ENCODE measurements around the gene DLX1. TPM values are rescaled to one million over a fixed set of nuclear protein-coding genes. Genes with fewer than 3 reads are reported as not detected.

Gene DLX1
- total and polyA plus RNA-seq, 9 of the 15 experiments (the other 6 are each of a cell fraction or from before 2014, with no cell fraction given): 1.9 to 26.2 (median 9.6) TPM

GRCh38 chr2:172087780-172088244 is 2.5 kb downstream of the DLX1 start:
- no peaks in the 10 kb centered on the region for H3K9me3 ChIP-seq (replicated peaks; ENCODE audit: control insufficient read depth, insufficient read depth, low read depth, low read length)
- no peak for DNase-seq (ENCODE audit: extremely low read depth in 1 of 4, low spot score in 3 of 4)
- in situ Hi-C loops (cut with MboI) (no loop called here), intact Hi-C loops (cut with micrococcal nuclease) (no loop called here)
- H3K4me3 ChIP-seq: no peak overlapping the region
- BruUV-seq (replicated peaks): no TSS peak
- H3K9me1 ChIP-seq (ENCODE audit: control insufficient read depth, insufficient read depth, low read length): no peaks in the 10 kb centered on the region
- H3K27me3 ChIP-seq (ENCODE audit: control insufficient read depth in 2 of 2, insufficient read depth in 2 of 2, low read length in 2 of 2): no peaks in the 10 kb centered on the region
- peaks cover 8% of the 10 kb centered on the region; the same call in 2 of the 3 replicates for H3K79me2 ChIP-seq (ENCODE audit: control insufficient read depth, insufficient read depth, low read length)
- H3K27ac ChIP-seq (ENCODE audit: extremely low read depth, low read depth, low read length): no peak overlapping the region
- no peak overlapping the region for H3K4me2 ChIP-seq (ENCODE audit: insufficient read depth, low read length)
- no peak overlapping the region for H3K9ac ChIP-seq (ENCODE audit: insufficient read depth in 1 of 2, low read depth in 2 of 2, low read length in 2 of 2)
- H3K36me3 ChIP-seq (ENCODE audit: control insufficient read depth, insufficient read depth, low read length): peaks cover 20% of the 10 kb centered on the region; the same call in 1 of the 3 replicates
- ATAC-seq: no peak
- H2AFZ ChIP-seq (ENCODE audit: low read depth, low read length): no peak overlapping the region
- no peaks in the 10 kb centered on the region for H4K20me1 ChIP-seq (replicated peaks; ENCODE audit: control insufficient read depth, insufficient read depth, low read length)
- POLR2A ChIA-PET: interaction anchor here (0.7 to 1.1 kb wide), 4 partner anchors 18 to 1911 kb away, joined by 3 to 4 read pairs (median 3); no protein-coding TSS in a partner anchor
- 97% methylated on average over 23 of the region's 23 CpGs for WGBS (ENCODE audit: insufficient coverage, low coverage, missing lambda C conversion rate)
- no peak for FAIRE-seq
- CTCF ChIA-PET (ENCODE audit: low intra/inter-chr PET ratio): no interaction called here
- peaks cover 7 to 37% of the 10 kb centered on the region in 2 experiments; a peak in 4 of 5 replicates for H3K4me1 ChIP-seq (replicated peaks in 1 of 2; ENCODE audit: control insufficient read depth in 2 of 2, insufficient read depth in 2 of 2, low read length in 2 of 2)
- TF ChIP-seq L3MBTL2 (IDR thresholded peaks at IDR 0.05): no peak

GRCh38 chr2:172088245-172089004 is 3.1 kb downstream of the DLX1 start:
- DNase-seq (ENCODE audit: extremely low read depth in 1 of 4, low spot score in 3 of 4): no peak

More at GRCh38 chr2:172088245-172089004, 3.1 kb downstream of the DLX1 start:
- no peak overlapping the region for H3K27ac ChIP-seq (ENCODE audit: extremely low read depth, low read depth, low read length)
- ChIA-PET CTCF (ENCODE audit: low intra/inter-chr PET ratio) (no interaction called here), POLR2A (interaction anchor here (0.6 to 1.7 kb wide), 7 partner anchors 12 to 1912 kb away, joined by 3 to 4 read pairs (median 3); no protein-coding TSS in a partner anchor)
- H3K9me1 ChIP-seq (ENCODE audit: control insufficient read depth, insufficient read depth, low read length): no peaks in the 10 kb centered on the region
- H4K20me1 ChIP-seq (replicated peaks; ENCODE audit: control insufficient read depth, insufficient read depth, low read length): no peaks in the 10 kb centered on the region
- H3K79me2 ChIP-seq (ENCODE audit: control insufficient read depth, insufficient read depth, low read length): peaks cover 8% of the 10 kb centered on the region; the same call in 2 of the 3 replicates
- no peaks in the 10 kb centered on the region for H3K27me3 ChIP-seq (ENCODE audit: control insufficient read depth in 2 of 2, insufficient read depth in 2 of 2, low read length in 2 of 2)
- H3K9me3 ChIP-seq (replicated peaks; ENCODE audit: control insufficient read depth, insufficient read depth, low read depth, low read length): no peaks in the 10 kb centered on the region
- no peak for TF ChIP-seq ZNF232 (CRISPR knock-in tag; IDR thresholded peaks at IDR 0.05)
- peak; percentile 6; the same call in 1 of the 2 replicates for TF ChIP-seq MAFF (IDR thresholded peaks at IDR 0.05; ENCODE audit: low read length)
- no peak for TF ChIP-seq BRD9 (IDR thresholded peaks at IDR 0.05; ENCODE audit: low read depth, partially characterized antibody)
- peak; percentile 69 for TF ChIP-seq ZNF316 (IDR thresholded peaks at IDR 0.05)
- 0 out of 2 replicates have a peak, but pooled peaks have one; percentile 14 for TF ChIP-seq ZBTB33 (CRISPR knock-in tag; IDR thresholded peaks at IDR 0.05)
- TF ChIP-seq PRPF4 (IDR thresholded peaks at IDR 0.05; ENCODE audit: insufficient read depth, low read depth, low read length, poor library complexity, severe bottlenecking): no peak
- no peak for TF ChIP-seq KLF16 (IDR thresholded peaks at IDR 0.05)
- TF ChIP-seq MAFK (IDR thresholded peaks at IDR 0.05; ENCODE audit: low read length): peak; percentile 25; the same call in 1 of the 2 replicates
- TF ChIP-seq DMBX1 (CRISPR knock-in tag; IDR thresholded peaks at IDR 0.05; ENCODE audit: borderline replicate concordance): no peak
- no peak for TF ChIP-seq NCOA4 (IDR thresholded peaks at IDR 0.05; ENCODE audit: partially characterized antibody)
- no peak for TF ChIP-seq ILK (tag; IDR thresholded peaks at IDR 0.05; ENCODE audit: borderline replicate concordance, low read depth)
- TF ChIP-seq C11orf30 (IDR thresholded peaks at IDR 0.05; ENCODE audit: low read depth): peak; percentile 48
- TF ChIP-seq ZNF586 (CRISPR knock-in tag; conservative IDR thresholded peaks at IDR 0.05): no peak
- in situ Hi-C loops (cut with MboI): no loop called here
- BruUV-seq (replicated peaks): no TSS peak
- no peak overlapping the region for H3K4me2 ChIP-seq (ENCODE audit: insufficient read depth, low read length)
- no peak overlapping the region for H2AFZ ChIP-seq (ENCODE audit: low read depth, low read length)
- H3K9ac ChIP-seq (ENCODE audit: insufficient read depth in 1 of 2, low read depth in 2 of 2, low read length in 2 of 2): no peak overlapping the region
- intact Hi-C loops (cut with micrococcal nuclease): no loop called here
- WGBS (ENCODE audit: insufficient coverage, low coverage, missing lambda C conversion rate): 93% methylated on average over 36 of the region's 37 CpGs
- FAIRE-seq (no peak), ATAC-seq (no peak)
- H3K4me3 ChIP-seq: no peak overlapping the region
- H3K4me1 ChIP-seq (replicated peaks in 1 of 2; ENCODE audit: control insufficient read depth in 2 of 2, insufficient read depth in 2 of 2, low read length in 2 of 2): peaks cover 10 to 32% of the 10 kb centered on the region in 2 experiments; a peak in 4 of 5 replicates
- peaks cover 20% of the 10 kb centered on the region; the same call in 1 of the 3 replicates for H3K36me3 ChIP-seq (ENCODE audit: control insufficient read depth, insufficient read depth, low read length)

All from K562 (cell line).